ENCODE measurements around the gene SLC12A7.
"Not testable (repeated sequence)": the region's sequence is repeated elsewhere in the genome, so short reads cannot be mapped to it uniquely, and the experiment has no call there.

Gene SLC12A7

DNA sequence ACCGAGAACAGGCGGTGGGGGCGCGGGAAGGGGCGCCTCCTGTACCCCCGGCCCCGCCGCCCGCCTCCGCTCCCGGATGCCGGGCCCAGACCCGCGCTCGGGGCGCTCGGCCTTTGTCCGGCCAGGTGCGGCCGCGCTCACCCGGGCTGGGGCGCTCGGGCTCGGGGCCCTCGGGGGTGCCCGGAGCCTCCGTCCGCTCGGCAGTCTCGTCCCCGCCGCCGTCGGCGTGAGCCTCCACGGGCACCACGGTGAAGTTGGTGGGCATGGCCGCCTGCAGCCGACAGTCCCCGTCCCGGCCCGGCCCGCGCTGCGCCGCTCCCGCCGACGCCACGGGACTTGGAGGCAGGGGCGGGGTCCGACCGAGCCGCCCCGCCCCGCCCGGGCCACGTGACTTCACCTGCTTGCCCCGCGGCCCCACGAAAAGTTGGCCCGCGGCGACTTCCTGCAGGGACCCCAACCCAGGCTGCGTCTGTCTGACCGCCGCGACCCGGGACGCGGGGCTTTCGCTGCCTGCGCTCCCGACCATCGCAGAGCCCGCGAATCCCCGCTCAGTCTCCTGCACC is at the start of gene SLC12A7:
Gene SLC12A7, minus strand, starts transcription at position 337 of the 563 bp plus-strand sequence. Its CDS starts 72 bp downstream, at position 265.
- DNase-seq (ENCODE audit: low spot score): no peak

DNA sequence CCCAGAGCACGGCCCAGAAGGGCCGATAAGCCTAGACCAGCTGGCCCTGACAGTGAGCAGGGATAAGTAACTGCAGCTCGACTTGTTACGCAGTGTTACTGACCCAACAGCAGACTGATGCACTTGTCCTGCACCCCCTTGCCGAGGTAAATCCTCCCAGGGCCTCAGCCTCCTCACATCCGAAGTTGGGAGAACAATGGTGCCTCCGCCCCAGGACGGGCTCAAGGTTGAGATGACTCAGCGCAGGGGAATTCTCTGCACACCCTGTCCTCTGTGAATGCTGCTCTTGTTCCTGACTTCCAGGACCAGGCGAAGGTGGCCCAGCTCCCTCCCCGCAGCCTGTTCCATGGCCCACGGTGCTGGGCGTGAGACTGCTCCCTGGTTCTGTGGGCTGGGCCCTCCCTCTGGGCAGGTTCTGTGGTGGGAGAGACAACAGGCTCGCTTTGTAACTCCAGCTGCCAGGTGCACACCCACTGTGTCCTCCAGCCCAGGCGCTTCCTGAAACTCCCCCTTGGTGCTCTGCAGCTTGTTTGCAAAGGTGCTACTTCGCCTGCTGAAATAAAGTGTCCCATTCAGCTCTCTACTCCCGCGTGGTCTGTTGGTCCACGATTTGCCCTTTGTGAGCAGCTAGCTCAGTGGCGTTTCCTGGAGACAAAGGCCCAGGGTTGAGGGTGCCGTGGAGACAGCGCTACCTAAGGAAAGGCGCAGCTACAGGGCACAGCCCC is 49.4 kb upstream of the SLC12A7 start:
- DNase-seq (ENCODE audit: low spot score): no peak

DNA sequence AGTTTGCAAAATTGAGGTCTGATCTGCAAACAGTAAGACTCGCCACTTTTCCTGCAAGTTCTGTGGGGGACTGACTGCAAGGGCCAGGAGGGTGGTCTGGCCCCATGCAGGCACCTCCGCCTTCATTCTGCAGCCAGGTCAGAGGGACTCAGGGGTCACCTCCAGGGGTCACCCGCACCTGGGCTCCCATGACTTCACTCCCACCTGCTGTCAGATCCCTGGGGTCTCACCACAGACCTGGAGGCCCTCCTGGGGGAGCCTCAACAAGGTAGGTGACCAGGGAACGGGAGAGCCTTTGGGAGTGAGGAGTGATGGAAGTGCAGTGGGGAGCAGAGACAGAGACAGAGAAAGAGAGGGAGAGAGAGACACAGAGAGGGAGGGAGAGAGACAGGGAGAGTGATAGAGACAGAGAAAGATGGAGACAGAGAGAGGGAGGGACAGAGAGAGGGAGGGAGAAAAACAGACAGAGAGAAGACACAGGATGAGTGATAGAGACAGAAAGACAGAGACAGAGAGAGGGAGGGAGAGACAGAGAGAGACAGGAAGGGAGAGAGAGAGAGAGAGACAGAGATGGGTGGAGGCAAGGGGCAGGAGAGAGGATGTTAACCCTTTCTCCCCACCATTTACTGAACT is 48.0 kb upstream of the SLC12A7 start:
- no peak for DNase-seq (ENCODE audit: low spot score)

DNA sequence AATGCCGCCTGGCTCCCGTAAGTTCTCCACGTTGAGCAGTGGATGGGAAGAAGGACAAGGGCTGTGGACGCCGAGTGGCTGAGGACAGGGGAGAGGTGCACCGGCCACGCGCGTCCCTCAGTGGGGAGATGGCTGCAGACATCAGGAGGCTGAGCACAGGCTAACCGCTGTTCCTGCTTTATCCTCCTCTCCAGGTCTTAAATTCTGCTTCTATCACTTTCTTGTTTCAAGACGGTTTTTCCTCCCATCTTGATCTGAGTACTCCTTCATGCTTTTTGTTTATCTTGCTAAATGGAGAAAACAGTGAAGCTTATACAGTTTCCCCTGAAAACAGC is 47.4 kb upstream of the SLC12A7 start:
- no peak for DNase-seq (ENCODE audit: low spot score)

DNA sequence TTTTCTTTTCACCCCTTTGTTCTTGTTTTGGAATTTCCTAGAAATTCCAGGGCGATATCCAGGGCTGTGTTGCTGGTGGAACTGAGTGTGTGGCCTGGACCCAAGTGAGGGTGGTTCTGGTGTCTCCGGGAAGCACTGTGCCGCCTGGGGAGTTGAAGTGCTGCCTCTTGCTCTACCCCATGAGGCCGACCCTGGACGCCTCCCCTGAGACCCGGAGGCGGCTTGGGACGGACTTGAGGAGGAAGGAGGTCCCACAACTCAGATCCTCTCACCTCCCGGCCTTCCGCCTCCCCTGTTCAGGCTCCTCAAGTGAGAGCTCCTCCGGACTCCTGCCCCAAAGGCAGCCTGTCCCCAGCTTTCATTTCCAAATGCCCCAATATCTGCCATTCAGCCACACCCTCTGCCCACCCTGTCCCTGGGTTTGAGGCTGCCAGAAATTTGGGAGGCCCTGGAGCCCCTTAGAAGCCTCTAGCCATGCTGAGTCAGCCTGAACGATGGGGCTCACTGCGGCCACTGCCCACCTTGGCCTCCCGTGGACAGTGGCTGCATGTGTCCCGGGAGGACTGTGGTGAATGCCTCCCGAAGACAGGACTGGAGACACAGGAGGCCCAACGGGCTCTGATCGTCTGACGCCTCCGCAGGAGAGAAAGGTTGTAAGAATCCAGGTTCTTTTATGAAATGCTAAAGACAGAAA is 46.9 kb upstream of the SLC12A7 start:
- no peak for DNase-seq (ENCODE audit: low spot score)

GRCh38 chr5:1157461-1157986 is 45.7 kb upstream of the SLC12A7 start:
- DNase-seq (ENCODE audit: low spot score): not testable (repeated sequence)

DNA sequence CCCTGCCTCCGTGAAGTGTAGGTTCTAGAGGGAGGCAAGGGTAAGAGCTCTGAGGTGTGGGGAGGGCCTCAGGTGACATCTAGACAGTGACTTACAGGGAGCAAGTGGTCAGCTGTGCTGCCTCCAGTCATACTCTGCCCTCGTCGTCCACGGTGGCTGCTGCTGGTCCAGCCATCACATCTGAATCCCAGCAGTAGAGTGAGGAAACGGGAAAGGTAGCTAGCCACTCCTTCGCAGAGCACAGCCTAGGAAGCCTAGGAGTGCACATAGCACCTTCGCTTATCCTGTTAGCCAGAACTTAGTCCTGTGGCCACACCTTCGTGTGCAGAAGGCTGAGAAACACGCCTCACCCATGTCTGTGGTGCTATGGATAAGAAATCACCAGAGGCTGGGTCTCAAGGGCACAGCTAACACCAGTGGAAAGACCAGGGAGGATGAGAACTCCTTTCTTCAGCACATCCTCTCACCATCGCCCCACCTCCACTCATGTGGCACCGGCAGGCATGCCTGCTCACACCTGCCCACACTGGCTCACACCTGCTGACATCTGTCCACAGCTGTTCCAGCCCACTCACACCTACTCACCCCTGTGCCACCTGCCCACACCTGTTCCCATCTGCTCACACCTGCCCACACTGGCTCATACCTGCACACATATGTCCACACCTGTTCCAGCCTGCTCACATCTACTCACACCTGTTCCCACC is 45.0 kb upstream of the SLC12A7 start:
- no peak for DNase-seq (ENCODE audit: low spot score)

DNA sequence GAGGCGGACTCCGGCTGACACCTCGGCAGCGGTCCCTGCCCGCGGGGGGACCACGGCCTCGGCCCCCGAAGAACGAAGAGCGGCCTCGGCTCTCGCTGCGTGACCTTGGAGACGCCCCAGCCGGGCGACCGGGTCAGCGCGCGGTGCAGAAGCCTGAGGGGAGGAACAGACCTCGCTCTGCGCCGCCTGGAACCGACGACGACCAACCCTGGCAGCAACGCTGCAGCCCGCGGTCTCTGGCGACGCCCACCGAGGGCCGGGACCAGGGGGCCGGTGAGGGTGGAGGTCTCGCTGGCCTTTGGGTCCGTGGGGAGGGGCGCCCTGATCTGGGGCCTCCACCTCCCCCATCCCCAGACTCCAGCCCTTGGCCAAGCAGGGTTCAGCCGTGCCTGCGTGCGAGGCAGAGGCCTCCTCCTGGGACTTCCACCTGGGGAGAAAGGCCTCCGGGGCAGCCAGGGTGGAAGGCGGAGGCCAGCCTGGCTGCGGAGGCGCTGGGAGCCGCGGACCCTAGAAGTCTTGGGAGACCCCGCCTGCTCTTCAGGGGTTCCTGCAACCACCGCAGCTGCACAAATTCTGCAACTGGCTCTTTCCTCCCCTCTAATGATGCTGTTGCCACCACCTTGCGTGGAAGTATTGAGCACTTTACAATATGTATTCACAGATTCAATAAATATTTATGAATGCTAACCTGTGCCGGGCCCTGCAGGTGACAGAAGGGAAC is 44.3 kb upstream of the SLC12A7 start:
- no peak for DNase-seq (ENCODE audit: low spot score)

DNA sequence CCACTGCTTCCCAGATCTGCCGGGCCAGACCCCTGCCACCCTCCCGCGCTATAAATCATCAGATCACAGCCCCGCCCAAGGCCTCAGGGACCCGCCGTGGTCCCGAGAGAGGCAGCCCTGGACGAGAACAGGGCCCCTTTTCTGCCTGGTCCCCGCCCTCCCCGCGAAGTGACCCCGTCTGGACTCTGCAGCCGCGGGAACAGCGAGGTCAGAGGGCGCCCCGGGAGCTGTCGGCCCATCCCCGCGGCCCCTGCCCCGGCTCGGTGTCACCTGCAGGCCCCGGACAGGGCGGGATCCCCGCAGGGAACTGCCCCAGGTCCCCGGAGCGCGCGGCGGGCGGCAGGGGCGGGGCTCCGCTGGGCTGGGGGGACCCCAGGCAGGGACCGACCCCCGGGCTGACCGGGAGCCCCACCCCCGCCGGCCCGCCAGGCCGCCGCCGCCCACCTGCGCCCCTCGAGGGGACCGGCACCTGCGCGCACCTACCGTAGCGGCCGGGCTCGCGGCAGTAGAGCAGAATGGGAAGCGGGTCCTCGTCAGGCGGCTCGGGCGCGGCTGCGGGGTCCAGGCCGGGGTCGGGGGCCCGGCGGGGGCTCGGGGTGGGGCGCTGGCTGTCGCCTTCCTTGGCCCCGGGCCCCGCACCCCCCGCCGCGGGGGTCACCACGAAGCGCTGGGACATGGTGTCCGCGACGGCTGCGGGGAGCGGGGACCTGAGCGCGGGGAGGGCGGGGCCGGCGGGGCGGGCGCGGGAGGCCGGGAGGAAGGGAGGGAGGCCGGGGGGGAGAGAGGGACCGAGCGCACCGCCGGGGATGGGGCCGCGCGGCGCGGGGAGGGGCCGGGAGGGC is 43.5 kb upstream of the SLC12A7 start:
- no peak for DNase-seq (ENCODE audit: low spot score)

DNA sequence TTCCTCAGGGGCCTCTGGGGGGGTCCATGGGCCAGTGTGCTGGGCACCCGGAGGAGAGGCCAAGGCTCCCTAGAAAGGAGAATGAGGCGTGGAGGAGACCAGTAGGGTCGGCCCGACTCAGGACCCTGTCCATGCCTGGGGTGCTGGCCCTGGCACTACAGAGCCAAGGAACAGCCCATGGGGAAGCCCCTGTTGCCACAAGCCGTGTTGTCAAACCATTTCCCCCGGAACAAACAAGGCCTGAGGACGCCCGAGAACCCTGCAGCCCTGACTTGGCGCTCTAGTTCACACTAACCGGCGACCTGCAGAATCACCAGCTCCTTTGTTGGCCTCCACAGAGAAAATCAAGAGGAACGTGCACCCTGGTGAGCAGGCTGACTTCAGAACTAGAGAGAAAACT is 41.6 kb upstream of the SLC12A7 start:
- DNase-seq (ENCODE audit: low spot score): no peak

GRCh38 chr5:1152771-1153282 is 41.0 kb upstream of the SLC12A7 start:
- no peak for DNase-seq (ENCODE audit: low spot score)

DNA sequence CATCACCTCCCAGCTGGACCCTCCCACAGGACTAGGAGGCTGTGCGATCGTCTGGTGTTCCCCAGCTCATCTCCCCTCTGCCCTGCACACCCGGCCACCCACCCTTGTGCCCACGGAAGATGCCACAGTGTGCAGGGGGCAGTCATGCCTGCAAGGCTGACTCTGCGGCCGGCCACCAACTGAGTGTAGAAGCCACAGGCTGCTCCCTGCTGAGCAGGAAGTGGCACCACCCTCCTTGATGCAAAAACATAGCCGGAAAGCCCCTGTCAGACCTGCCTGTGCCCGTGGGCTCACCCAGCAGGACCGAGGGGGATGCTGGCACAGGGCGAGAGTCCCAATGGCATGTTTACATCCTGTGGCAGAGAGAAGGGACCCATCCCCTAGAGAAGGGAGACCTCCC is 40.3 kb upstream of the SLC12A7 start:
- DNase-seq (ENCODE audit: low spot score): no peak

DNA sequence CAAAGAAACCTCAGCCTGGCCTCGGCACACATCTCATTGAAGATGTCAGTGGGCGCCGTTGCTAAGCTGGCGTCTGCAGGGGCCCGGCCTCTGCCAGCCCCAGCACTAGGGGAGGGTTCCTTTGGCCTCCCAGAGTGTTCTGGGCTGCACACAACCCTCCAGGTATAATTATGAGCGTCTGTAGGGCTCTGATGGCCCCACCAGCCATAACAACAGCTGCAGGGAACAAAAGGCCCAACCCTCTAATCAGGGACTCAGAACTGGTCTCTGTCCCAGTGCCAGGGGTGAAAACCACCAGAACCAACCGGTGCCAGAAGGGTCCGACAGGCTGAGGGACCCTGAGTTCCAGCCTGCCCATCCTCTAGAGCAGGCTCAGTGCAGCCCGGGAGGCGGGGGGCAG is 39.5 kb upstream of the SLC12A7 start:
- DNase-seq (ENCODE audit: low spot score): no peak

- DNase-seq (ENCODE audit: low spot score): no peak
Measured at GRCh38 chr5:1150866-1151265, 39.0 kb upstream of the SLC12A7 start.

GRCh38 chr5:1144638-1145396 is 33.0 kb upstream of the SLC12A7 start:
- DNase-seq (ENCODE audit: low spot score): no peak

DNA sequence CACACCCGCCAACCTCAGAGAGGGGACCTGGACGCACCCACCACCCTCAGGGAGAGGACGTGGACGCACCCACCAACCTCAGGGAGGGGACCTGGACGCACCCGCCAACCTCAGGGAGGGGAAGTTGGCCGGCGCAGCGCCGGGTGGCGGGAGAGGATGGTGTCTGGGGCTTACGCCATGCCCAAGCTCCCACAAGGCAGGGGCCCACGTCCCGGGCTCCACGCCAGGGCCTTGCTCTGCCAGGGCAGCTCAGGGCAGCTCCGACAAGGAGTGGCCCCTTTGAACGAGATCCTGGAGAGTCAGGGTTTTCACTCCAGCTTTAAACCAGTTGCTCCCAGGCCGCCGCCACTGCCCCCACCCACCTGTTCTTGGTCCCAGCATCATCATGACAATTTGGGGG is 32.2 kb upstream of the SLC12A7 start:
- no peak for DNase-seq (ENCODE audit: low spot score)

DNA sequence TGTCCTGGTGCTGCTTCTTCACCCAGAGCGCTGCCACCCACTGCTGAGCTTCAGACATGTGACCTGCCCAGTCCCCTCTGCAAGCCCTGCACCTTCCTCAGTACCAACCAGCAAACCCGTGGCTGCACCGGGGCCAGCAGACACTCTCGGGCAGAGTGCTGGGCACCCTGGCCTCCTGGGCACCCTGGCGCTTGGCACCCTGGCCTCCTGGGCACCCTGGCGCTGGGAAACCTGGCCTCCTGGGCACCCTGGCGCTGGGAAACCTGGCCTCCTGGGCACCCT is 31.7 kb upstream of the SLC12A7 start:
- no peak for DNase-seq (ENCODE audit: low spot score)

DNA sequence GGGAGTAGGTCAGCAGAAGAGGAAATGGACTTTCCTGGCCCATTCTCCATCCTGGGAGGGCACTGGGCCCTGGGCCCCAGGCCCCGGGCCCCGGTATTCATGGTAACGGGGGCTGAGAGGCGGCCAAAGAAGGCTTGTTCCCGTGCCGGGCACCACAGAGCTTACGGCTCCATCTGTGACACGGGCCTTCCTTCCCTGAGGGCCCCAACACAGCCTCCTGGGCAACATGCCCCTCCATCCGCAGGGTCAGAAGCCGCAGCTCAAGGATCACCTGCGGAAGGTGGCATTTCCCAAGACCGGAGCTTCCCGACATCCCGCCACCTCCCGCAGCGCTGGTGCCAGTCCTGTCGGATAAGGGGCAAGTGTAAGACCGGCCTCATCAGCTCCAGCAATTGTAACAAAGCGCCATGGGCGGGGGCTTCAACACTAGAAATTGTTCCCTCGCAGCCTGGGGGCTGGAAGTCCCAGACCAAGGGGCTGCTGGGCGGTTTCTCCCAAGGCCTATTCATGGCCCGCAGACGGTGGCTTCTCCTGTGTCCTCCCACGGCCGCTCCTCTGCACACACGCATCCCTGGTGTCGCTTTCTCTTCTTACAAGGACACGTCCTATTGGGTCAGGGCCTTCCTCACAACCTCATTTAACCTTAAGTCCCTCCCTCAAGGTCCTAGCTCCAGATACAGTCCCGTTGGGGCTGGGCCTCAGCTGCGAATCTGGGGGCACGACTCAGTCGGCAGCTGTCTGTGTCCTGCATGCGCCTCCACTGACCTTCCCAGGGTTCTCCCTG is 31.2 kb upstream of the SLC12A7 start:
- DNase-seq (ENCODE audit: low spot score): no peak

GRCh38 chr5:1141834-1142233 is 30.0 kb upstream of the SLC12A7 start:
- no peak for DNase-seq (ENCODE audit: low spot score)

Data from putamen (tissue), 1 donor.